Panc1 (cell line): Measurements from ENCODE around the gene GDI1.

Source experiments
- CTCF ChIP-seq: fragments of 450-650 bp; IDR thresholded peaks from 2 replicates; pipeline ENCODE4 v1.5.1; 2017; ENCODE audit warnings: mild to moderate bottlenecking
- POLR2AphosphoS5 ChIP-seq: IDR thresholded peaks from 2 replicates; pipeline ENCODE4 v1.6.1; 2012; ENCODE audit warnings: mild to moderate bottlenecking, low read depth, low read length, moderate library complexity
- REST ChIP-seq, 2 experiments: IDR thresholded peaks; 2 replicates each; pipeline ENCODE4 v1.6.1; 2011 to 2012; ENCODE audit warnings: low read depth in 2 of 2, control low read depth in 1 of 2, low read length in 1 of 2, mild to moderate bottlenecking in 1 of 2, moderate library complexity in 1 of 2; ENCODE audit not compliant: insufficient read depth in 1 of 2

- TF ChIP-seq CTCF = no peak
- no peak for TF ChIP-seq POLR2AphosphoS5
- no peak for TF ChIP-seq REST (IDR thresholded peaks at IDR 0.05; ENCODE audit: insufficient read depth in 1 of 2, low read depth in 2 of 2, low read length in 1 of 2)
These were observed 53.1 kb downstream of the GDI1 start for GRCh38 chrX:154490021-154490413.
